Lung (tissue), 12 donors: ENCODE results near the gene ZSCAN5B. TPM values are rescaled to one million over a fixed set of nuclear protein-coding genes. Genes with fewer than 3 reads are reported as not detected.
"Not testable (repeated sequence)": the region's sequence is repeated elsewhere in the genome, so short reads cannot be mapped to it uniquely, and the experiment has no call there.

Source experiments
- ATAC-seq: fragments of 200-7000 bp; cut with Tn5 transposase; one replicate; pipeline ENCODE4 v1.9.1; 2020; ENCODE audit warnings: moderate number of reproducible peaks; ENCODE audit not compliant: insufficient read depth, low FRiP score
- DNase-seq, 3 donors: peaks; one replicate each; pipeline ENCODE4 v3.0.0-alpha.2; 2013 to 2017
- H3K27ac ChIP-seq, 2 donors: one replicate each; pipeline ENCODE4 v1.5.1; 2013; ENCODE audit warnings: mild to moderate bottlenecking in 2 of 2, moderate library complexity in 2 of 2, control low read depth in 1 of 2, inconsistent platforms in 1 of 2, low read depth in 1 of 2, low read length in 1 of 2
- H3K27me3 ChIP-seq, 3 donors: one replicate each; pipeline ENCODE4 v1.5.1; 2013; ENCODE audit warnings: low read length in 2 of 3; ENCODE audit not compliant: control insufficient read depth in 3 of 3, insufficient read depth in 3 of 3
- H3K36me3 ChIP-seq, 4 donors: one replicate each; pipeline ENCODE4 v1.5.1; 2013; ENCODE audit warnings: low read length in 4 of 4, mild to moderate bottlenecking in 1 of 4, moderate library complexity in 1 of 4; ENCODE audit not compliant: control insufficient read depth in 4 of 4, insufficient read depth in 4 of 4
- H3K4me1 ChIP-seq, 5 donors: one replicate each; pipeline ENCODE4 v1.5.1; 2013; ENCODE audit warnings: low read length in 5 of 5, mild to moderate bottlenecking in 2 of 5, moderate library complexity in 1 of 5; ENCODE audit not compliant: control insufficient read depth in 5 of 5, insufficient read depth in 5 of 5
- H3K4me3 ChIP-seq: one replicate; pipeline ENCODE4 v1.5.1; 2013; ENCODE audit warnings: mild to moderate bottlenecking, control low read depth, moderate library complexity
- H3K9ac ChIP-seq, 2 donors: one replicate each; pipeline ENCODE4 v1.5.1; 2013; ENCODE audit warnings: low read length in 2 of 2, control low read depth in 1 of 2; ENCODE audit not compliant: insufficient read depth in 1 of 2
- H3K9me3 ChIP-seq, 4 donors: one replicate each; pipeline ENCODE4 v1.5.1; 2013; ENCODE audit warnings: low read length in 3 of 4, mild to moderate bottlenecking in 1 of 4, moderate library complexity in 1 of 4; ENCODE audit not compliant: control insufficient read depth in 4 of 4, insufficient read depth in 3 of 4
- CTCF ChIP-seq: IDR thresholded peaks from 2 replicates; pipeline ENCODE4 v1.5.1; 2012; ENCODE audit warnings: mild to moderate bottlenecking; ENCODE audit errors: control extremely low read depth, extremely low read depth
- WGBS, 2 donors: extraction: QIAGEN DNeasy Blood & Tissue Kit; methylation state at CpG; one replicate each; pipeline ENCODE4 v1.1.7; 2013; 5-methylcytosine and 5-hydroxymethylcytosine counted together
- polyA plus RNA-seq, 2 donors: library from polyadenylated mRNA; stranded (reverse); fragments of 200-250 nt; gene quantifications; one replicate each; pipeline ENCODE4 v1.2.1, GENCODE V29; 2013
- total RNA-seq, 2 donors: library from RNA; depleted of rRNA in 1 of 2; stranded (reverse); fragments of >200 nt in 1 of 2; gene quantifications; one replicate each; pipeline ENCODE4 v1.2.1, GENCODE V29; 2014 to 2021
- donor health status: control.
- donor health status: control.
- donor health status: Bipolar disorder and iron deficiency.
- donor health status: healthy.
- donor health status: DM: yes; HTN: yes; CAD: no.

ZSCAN5B gene
- total and polyA plus RNA-seq, 4 donors = 0.05 to 0.08 TPM; not detected in 2

GRCh38 chr19:56150358-56150757 lies 47.2 kb downstream of the ZSCAN5B start:
- Histone ChIP-seq H3K27ac (peak overlapping the region in 1 of 2 donors; percentile 21), H3K4me1 (peaks cover 0 to 7% (median 0%) of the 10 kb centered on the region in 5 donors), H3K27me3 (no peaks in the 10 kb centered on the region), H3K36me3 (peaks cover 0 to 22% (median 7%) of the 10 kb centered on the region in 4 donors), H3K9ac (no peak overlapping the region), H3K4me3 (no peak overlapping the region), H3K9me3 (peaks cover 0 to 3% (median 0%) of the 10 kb centered on the region in 4 donors)
- DNase-seq (no peak), ATAC-seq (no peak)
- TF ChIP-seq CTCF = no peak
- WGBS, 2 donors = 91 to 94% methylated on average over 11 of the region's 11 CpGs

- peaks cover 0 to 22% (median 4%) of the 10 kb centered on the region in 4 donors for H3K36me3 ChIP-seq
- H3K9me3 ChIP-seq = peaks cover 0 to 3% (median 0%) of the 10 kb centered on the region in 4 donors
- H3K27ac ChIP-seq = no peak overlapping the region
- H3K9ac ChIP-seq = no peak overlapping the region
- no peak overlapping the region for H3K4me3 ChIP-seq
- H3K27me3 ChIP-seq = no peaks in the 10 kb centered on the region
- TF ChIP-seq CTCF = no peak
- H3K4me1 ChIP-seq = peaks cover 0 to 7% (median 0%) of the 10 kb centered on the region in 5 donors
- WGBS, 2 donors = 95 to 98% methylated on average over 5 of the region's 5 CpGs
- no peak for DNase-seq
- ATAC-seq = no peak
Measured at GRCh38 chr19:56149656-56150038, 47.9 kb downstream of the ZSCAN5B start.

GRCh38 chr19:56148955-56149655 lies 48.5 kb downstream of the ZSCAN5B start:
- 94 to 95% methylated on average over 12 of the region's 12 CpGs for WGBS, 2 donors
- H3K9me3 ChIP-seq, H3K4me1 ChIP-seq, DNase-seq, H3K4me3 ChIP-seq, H3K27me3 ChIP-seq, ATAC-seq, H3K9ac ChIP-seq, H3K27ac ChIP-seq: not testable (repeated sequence)
- peaks cover 0 to 21% (median 4%) of the 10 kb centered on the region in 4 donors for H3K36me3 ChIP-seq

- WGBS, 2 donors = 91 to 93% methylated on average over 13 to 15 of the region's 15 CpGs
- H3K9ac ChIP-seq = no peak overlapping the region
- ATAC-seq = no peak
- DNase-seq = no peak
- H3K9me3 ChIP-seq = peaks cover 0 to 3% (median 0%) of the 10 kb centered on the region in 4 donors
- no peaks in the 10 kb centered on the region for H3K27me3 ChIP-seq
- peaks cover 0 to 7% (median 3%) of the 10 kb centered on the region in 5 donors for H3K4me1 ChIP-seq
- no peak overlapping the region for H3K27ac ChIP-seq
- no peak for TF ChIP-seq CTCF
- peaks cover 0 to 19% (median 4%) of the 10 kb centered on the region in 4 donors for H3K36me3 ChIP-seq
- no peak overlapping the region for H3K4me3 ChIP-seq
Measured at GRCh38 chr19:56148096-56148495, 49.5 kb downstream of the ZSCAN5B start.
